Keratinocyte (primary cell): ENCODE data around the gene TIMM29. TPM values are rescaled to one million over a fixed set of nuclear protein-coding genes. Genes with fewer than 3 reads are reported as not detected.

Experiments used
- DNase-seq: peaks from one replicate; pipeline ENCODE4 v3.0.0-alpha.2; 2011; ENCODE audit warnings: low read depth, missing footprints, low spot score
- FAIRE-seq: peaks from 2 replicates; lab custom pipeline; 2011; peaks lifted over from hg19 to GRCh38; lab: Jason Lieb, UNC
- H2AFZ ChIP-seq: 2 replicates; pipeline ENCODE4 v1.6.0; 2012; ENCODE audit warnings: low read length, control low read depth, inconsistent platforms; ENCODE audit not compliant: control insufficient read depth
- H3K27ac ChIP-seq: 2 replicates; pipeline ENCODE4 v1.5.1; 2011; ENCODE audit warnings: low read length; ENCODE audit not compliant: control insufficient read depth, insufficient read depth
- H3K27me3 ChIP-seq: 3 replicates; pipeline ENCODE4 v1.6.0; 2011; ENCODE audit warnings: low read length; ENCODE audit not compliant: control insufficient read depth, insufficient read depth; ENCODE audit errors: extremely low read depth
- H3K36me3 ChIP-seq, 2 experiments: 2 replicates in 1 of 2; 3 replicates in 1 of 2; pipeline ENCODE4 v1.5.1; 2011; ENCODE audit warnings: low read length in 2 of 2, mild to moderate bottlenecking in 1 of 2; ENCODE audit not compliant: control insufficient read depth in 2 of 2, insufficient read depth in 2 of 2; ENCODE audit errors: extremely low read depth in 1 of 2
- H3K4me1 ChIP-seq: 3 replicates; pipeline ENCODE4 v1.5.1; 2011; ENCODE audit warnings: low read length; ENCODE audit not compliant: control insufficient read depth, insufficient read depth; ENCODE audit errors: extremely low read depth
- H3K4me2 ChIP-seq: 3 replicates; pipeline ENCODE4 v1.6.0; 2011; ENCODE audit warnings: low read depth, low read length; ENCODE audit not compliant: control insufficient read depth, insufficient read depth; ENCODE audit errors: extremely low read depth
- H3K4me3 ChIP-seq, 3 experiments: fragments of 200-600 bp in 1 of 3; sonication (generic) in 1 of 3; 2 replicates in 2 of 3; 3 replicates in 1 of 3; pipeline ENCODE4 v1.5.1; 2011 to 2016; ENCODE audit warnings: low read length in 3 of 3, mild to moderate bottlenecking in 3 of 3, control low read depth in 2 of 3, inconsistent platforms in 1 of 3, low read depth in 1 of 3, mixed read lengths in 1 of 3, mixed run types in 1 of 3, moderate library complexity in 1 of 3; ENCODE audit not compliant: control insufficient read depth in 2 of 3, insufficient read depth in 2 of 3; ENCODE audit errors: extremely low read depth in 1 of 3
- H3K79me2 ChIP-seq: 2 replicates; pipeline ENCODE4 v1.6.0; 2012; ENCODE audit warnings: low read length; ENCODE audit not compliant: control insufficient read depth, insufficient read depth
- H3K9ac ChIP-seq: 3 replicates; pipeline ENCODE4 v1.6.0; 2011; ENCODE audit warnings: low read length; ENCODE audit not compliant: control insufficient read depth, insufficient read depth; ENCODE audit errors: extremely low read depth
- H3K9me1 ChIP-seq: 3 replicates; pipeline ENCODE4 v1.6.0; 2011; ENCODE audit warnings: low read length; ENCODE audit not compliant: control insufficient read depth, insufficient read depth; ENCODE audit errors: extremely low read depth
- H3K9me3 ChIP-seq: 2 replicates; pipeline ENCODE4 v1.5.1; 2012; ENCODE audit warnings: low read depth, low read length; ENCODE audit not compliant: control insufficient read depth
- H4K20me1 ChIP-seq: 3 replicates; pipeline ENCODE4 v1.6.0; 2011; ENCODE audit warnings: low read length; ENCODE audit not compliant: control insufficient read depth, insufficient read depth; ENCODE audit errors: extremely low read depth
- EZH2 ChIP-seq: IDR thresholded peaks from one replicate; pipeline ENCODE4 v1.6.1; 2012; ENCODE audit warnings: inconsistent platforms, mild to moderate bottlenecking, low read length, moderate library complexity
- dilution Hi-C: fragments of 300-500 bp; cut with MboI; formaldehyde crosslinking; loops from one replicate; pipeline ENCODE4 v1.7.0; 2020; ENCODE audit warnings: low sequenced_read_pairs; ENCODE audit not compliant: extremely low pct_ligation_motif_present
- polyA plus RNA-seq, 5 experiments: library from polyadenylated mRNA; depleted of rRNA in 3 of 5; stranded (reverse) in 3 of 5; stranded (forward) in 1 of 5; unstranded in 1 of 5; fragments of >200 nt; gene quantifications; 1 replicate in 1 of 5; 2 replicates in 3 of 5; 3 replicates in 1 of 5; pipeline versions ENCODE4 v1.2.1 to v1.2.3, GENCODE V29; 2011 to 2012; ENCODE audit warnings: missing spikeins in 2 of 5, low read depth in 1 of 5, low replicate concordance in 1 of 5
- TF ChIP-seq, protein P1 (sequence below), 3 experiments: IDR thresholded peaks in 1 of 3; conservative IDR thresholded peaks in 1 of 3; optimal IDR thresholded peaks in 1 of 3; 2 replicates in 2 of 3; 3 replicates in 1 of 3; pipeline versions ENCODE3 to v1.5.1; 2011; ENCODE audit warnings: low read length in 3 of 3, mild to moderate bottlenecking in 3 of 3, moderate library complexity in 2 of 3, control low read depth in 1 of 3, inconsistent platforms in 1 of 3; ENCODE audit not compliant: insufficient read depth in 2 of 3; ENCODE audit errors: extremely low read depth in 1 of 3

The TIMM29 gene
- polyA plus RNA-seq, 1 donor (not counting 4 experiments of a cell fraction or from before 2014, with no cell fraction given) = 8.4 TPM

GRCh38 chr19:10945264-10945663 lies 16.7 kb downstream of the TIMM29 start:
- H3K36me3 ChIP-seq = no peaks in the 10 kb centered on the region
- no peaks in the 10 kb centered on the region for H3K27me3 ChIP-seq
- H3K4me3 ChIP-seq = no peak overlapping the region
- H3K9me3 ChIP-seq = no peaks in the 10 kb centered on the region
- peaks cover 13% of the 10 kb centered on the region for H3K4me1 ChIP-seq
- dilution Hi-C loops = no loop called here
- H3K9me1 ChIP-seq = no peaks in the 10 kb centered on the region
- H3K79me2 ChIP-seq = no peaks in the 10 kb centered on the region
- DNase-seq (no peak), FAIRE-seq (no peak)
- no peaks in the 10 kb centered on the region for H4K20me1 ChIP-seq
- TF ChIP-seq, protein P1, sequence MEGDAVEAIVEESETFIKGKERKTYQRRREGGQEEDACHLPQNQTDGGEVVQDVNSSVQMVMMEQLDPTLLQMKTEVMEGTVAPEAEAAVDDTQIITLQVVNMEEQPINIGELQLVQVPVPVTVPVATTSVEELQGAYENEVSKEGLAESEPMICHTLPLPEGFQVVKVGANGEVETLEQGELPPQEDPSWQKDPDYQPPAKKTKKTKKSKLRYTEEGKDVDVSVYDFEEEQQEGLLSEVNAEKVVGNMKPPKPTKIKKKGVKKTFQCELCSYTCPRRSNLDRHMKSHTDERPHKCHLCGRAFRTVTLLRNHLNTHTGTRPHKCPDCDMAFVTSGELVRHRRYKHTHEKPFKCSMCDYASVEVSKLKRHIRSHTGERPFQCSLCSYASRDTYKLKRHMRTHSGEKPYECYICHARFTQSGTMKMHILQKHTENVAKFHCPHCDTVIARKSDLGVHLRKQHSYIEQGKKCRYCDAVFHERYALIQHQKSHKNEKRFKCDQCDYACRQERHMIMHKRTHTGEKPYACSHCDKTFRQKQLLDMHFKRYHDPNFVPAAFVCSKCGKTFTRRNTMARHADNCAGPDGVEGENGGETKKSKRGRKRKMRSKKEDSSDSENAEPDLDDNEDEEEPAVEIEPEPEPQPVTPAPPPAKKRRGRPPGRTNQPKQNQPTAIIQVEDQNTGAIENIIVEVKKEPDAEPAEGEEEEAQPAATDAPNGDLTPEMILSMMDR (optimal IDR thresholded peaks at IDR 0.05 in 1 of 3, IDR thresholded peaks at IDR 0.05 in 1 of 3, conservative IDR thresholded peaks at IDR 0.05 in 1 of 3; ENCODE audit: extremely low read depth in 1 of 3, insufficient read depth in 2 of 3, low read length in 3 of 3) = no peak
- no peak for TF ChIP-seq EZH2
- no peak overlapping the region for H3K4me2 ChIP-seq
- no peak overlapping the region for H3K9ac ChIP-seq
- H2AFZ ChIP-seq = no peak overlapping the region
- H3K27ac ChIP-seq = no peak overlapping the region

DNA sequence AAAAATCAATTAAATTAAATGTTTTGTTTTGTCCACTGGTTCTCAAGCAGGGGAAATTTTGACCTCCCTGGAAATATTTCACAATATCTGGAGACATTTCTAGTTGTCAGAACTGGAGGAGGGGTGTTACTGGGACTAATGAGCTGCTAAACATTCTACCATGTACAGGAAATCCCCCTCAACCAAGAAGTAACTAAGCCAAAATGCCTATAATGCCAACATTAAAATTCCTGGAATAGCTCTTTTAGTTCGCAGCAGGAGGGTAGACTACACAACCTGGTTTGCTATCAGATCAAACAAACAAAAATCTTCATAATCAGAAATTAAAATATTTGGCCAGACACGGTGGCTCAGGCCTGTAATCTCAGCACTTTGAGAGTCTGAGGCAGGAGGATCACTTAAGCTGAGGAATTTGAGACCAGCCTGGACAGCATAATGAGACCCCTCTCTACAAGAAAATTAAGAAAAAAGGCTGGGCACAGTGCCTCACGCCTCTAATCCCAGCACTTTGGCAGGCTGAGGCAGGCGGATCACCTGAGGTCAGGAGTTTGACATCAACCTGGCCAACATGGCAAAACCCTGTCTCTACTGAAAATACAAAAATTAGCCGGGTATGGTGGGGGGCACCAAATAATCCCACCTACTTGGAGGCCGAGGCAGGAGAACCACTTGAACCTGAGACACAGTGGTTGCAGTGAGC lies 18.5 kb downstream of the TIMM29 start:
- no peaks in the 10 kb centered on the region for H3K36me3 ChIP-seq
- H3K9ac ChIP-seq = no peak overlapping the region
- H4K20me1 ChIP-seq = no peaks in the 10 kb centered on the region
- H3K27ac ChIP-seq = no peak overlapping the region
- H3K9me3 ChIP-seq = no peaks in the 10 kb centered on the region
- H2AFZ ChIP-seq = peak overlapping the region; percentile 15
- dilution Hi-C loops = no loop called here
- no peaks in the 10 kb centered on the region for H3K27me3 ChIP-seq
- FAIRE-seq (no peak), DNase-seq (no peak)
- no peak for TF ChIP-seq EZH2
- TF ChIP-seq, protein P1 (optimal IDR thresholded peaks at IDR 0.05 in 1 of 3, IDR thresholded peaks at IDR 0.05 in 1 of 3, conservative IDR thresholded peaks at IDR 0.05 in 1 of 3; ENCODE audit: extremely low read depth in 1 of 3, insufficient read depth in 2 of 3, low read length in 3 of 3) = no peak
- no peak overlapping the region for H3K4me3 ChIP-seq
- H3K4me1 ChIP-seq = peaks cover 12% of the 10 kb centered on the region
- no peaks in the 10 kb centered on the region for H3K79me2 ChIP-seq
- no peaks in the 10 kb centered on the region for H3K9me1 ChIP-seq
- no peak overlapping the region for H3K4me2 ChIP-seq
